HepG2 (cell line): Measurements from ENCODE around the gene FSIP1.

ENCODE experiments used
- CHD2 ChIP-seq: IDR thresholded peaks from 2 replicates; pipeline ENCODE4 v1.6.1; 2011; ENCODE audit warnings: low read depth, low read length, improper control_type of control experiment
- JUN ChIP-seq: sonication (generic); formaldehyde crosslinking; IDR thresholded peaks from 2 replicates; pipeline ENCODE4 v1.4.0; 2020; ENCODE audit warnings: mild to moderate bottlenecking, missing genetic modification reagents
- POLR2A ChIP-seq, 2 experiments: IDR thresholded peaks; 2 replicates each; pipeline ENCODE4 v1.6.1; 2011; ENCODE audit warnings: low read depth in 2 of 2, low read length in 2 of 2, mild to moderate bottlenecking in 1 of 2, moderate library complexity in 1 of 2; ENCODE audit not compliant: insufficient read depth in 1 of 2
- RXRA ChIP-seq: sonication (generic); formaldehyde crosslinking; IDR thresholded peaks from 2 replicates; pipeline ENCODE4 v1.5.1; 2020; ENCODE audit warnings: missing genetic modification reagents
- TBP ChIP-seq: sonication (generic); formaldehyde crosslinking; IDR thresholded peaks from 2 replicates; pipeline ENCODE4 v1.5.0; 2020; ENCODE audit warnings: missing genetic modification reagents
- ZBTB8A ChIP-seq: sonication (generic); formaldehyde crosslinking; IDR thresholded peaks from 2 replicates; pipeline ENCODE4 v1.4.0; 2020; ENCODE audit warnings: mild to moderate bottlenecking, low read depth, missing genetic modification reagents, borderline replicate concordance
- ZNF704 ChIP-seq: sonication (generic); formaldehyde crosslinking; IDR thresholded peaks from 2 replicates; pipeline ENCODE4 v1.8.1; 2023; ENCODE audit warnings: mild to moderate bottlenecking, inconsistent platforms, moderate library complexity, missing genetic modification reagents, borderline replicate concordance
- TF ChIP-seq, protein P1 (sequence below): sonication (generic); formaldehyde crosslinking; IDR thresholded peaks from 2 replicates; pipeline ENCODE4 v1.5.0; 2020; ENCODE audit warnings: missing genetic modification reagents
- TF ChIP-seq, protein P2 (sequence below): sonication (generic); formaldehyde crosslinking; IDR thresholded peaks from 2 replicates; pipeline ENCODE4 v1.5.0; 2020; ENCODE audit warnings: mild to moderate bottlenecking, missing genetic modification reagents, moderate library complexity

GRCh38 chr15:39551476-39551875 is 231.2 kb downstream of the FSIP1 start:
- no peak for TF ChIP-seq JUN (CRISPR knock-in tag)
- TF ChIP-seq, protein P1, sequence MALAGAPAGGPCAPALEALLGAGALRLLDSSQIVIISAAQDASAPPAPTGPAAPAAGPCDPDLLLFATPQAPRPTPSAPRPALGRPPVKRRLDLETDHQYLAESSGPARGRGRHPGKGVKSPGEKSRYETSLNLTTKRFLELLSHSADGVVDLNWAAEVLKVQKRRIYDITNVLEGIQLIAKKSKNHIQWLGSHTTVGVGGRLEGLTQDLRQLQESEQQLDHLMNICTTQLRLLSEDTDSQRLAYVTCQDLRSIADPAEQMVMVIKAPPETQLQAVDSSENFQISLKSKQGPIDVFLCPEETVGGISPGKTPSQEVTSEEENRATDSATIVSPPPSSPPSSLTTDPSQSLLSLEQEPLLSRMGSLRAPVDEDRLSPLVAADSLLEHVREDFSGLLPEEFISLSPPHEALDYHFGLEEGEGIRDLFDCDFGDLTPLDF: no peak
- TF ChIP-seq RXRA (CRISPR knock-in tag): no peak
- TF ChIP-seq ZNF704 (CRISPR knock-in tag): no peak
- TF ChIP-seq POLR2A (IDR thresholded peaks at IDR 0.05; ENCODE audit: insufficient read depth in 1 of 2, low read depth in 2 of 2, low read length in 2 of 2): no peak
- TF ChIP-seq CHD2: no peak
- no peak for TF ChIP-seq TBP (CRISPR knock-in tag)
- no peak for TF ChIP-seq ZBTB8A (CRISPR knock-in tag)
- TF ChIP-seq, protein P2, sequence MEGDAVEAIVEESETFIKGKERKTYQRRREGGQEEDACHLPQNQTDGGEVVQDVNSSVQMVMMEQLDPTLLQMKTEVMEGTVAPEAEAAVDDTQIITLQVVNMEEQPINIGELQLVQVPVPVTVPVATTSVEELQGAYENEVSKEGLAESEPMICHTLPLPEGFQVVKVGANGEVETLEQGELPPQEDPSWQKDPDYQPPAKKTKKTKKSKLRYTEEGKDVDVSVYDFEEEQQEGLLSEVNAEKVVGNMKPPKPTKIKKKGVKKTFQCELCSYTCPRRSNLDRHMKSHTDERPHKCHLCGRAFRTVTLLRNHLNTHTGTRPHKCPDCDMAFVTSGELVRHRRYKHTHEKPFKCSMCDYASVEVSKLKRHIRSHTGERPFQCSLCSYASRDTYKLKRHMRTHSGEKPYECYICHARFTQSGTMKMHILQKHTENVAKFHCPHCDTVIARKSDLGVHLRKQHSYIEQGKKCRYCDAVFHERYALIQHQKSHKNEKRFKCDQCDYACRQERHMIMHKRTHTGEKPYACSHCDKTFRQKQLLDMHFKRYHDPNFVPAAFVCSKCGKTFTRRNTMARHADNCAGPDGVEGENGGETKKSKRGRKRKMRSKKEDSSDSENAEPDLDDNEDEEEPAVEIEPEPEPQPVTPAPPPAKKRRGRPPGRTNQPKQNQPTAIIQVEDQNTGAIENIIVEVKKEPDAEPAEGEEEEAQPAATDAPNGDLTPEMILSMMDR (CRISPR knock-in tag): no peak
